ENCODE results near the gene RNF7.

GRCh38 chr3:141737093-141737492, 1.0 kb upstream of the RNF7 start:
- no peak for TF ChIP-seq CTCF (IDR thresholded peaks at IDR 0.05; ENCODE audit: low read depth, low read length, poor library complexity, severe bottlenecking)
- no peak for TF ChIP-seq EZH2phosphoT487 (IDR thresholded peaks at IDR 0.05; ENCODE audit: borderline replicate concordance, low read length)
